Islet precursor cell (in vitro differentiated cells): Measurements from ENCODE around the gene MRPL2.

Experiments used
- DNase-seq: peaks from one replicate; pipeline ENCODE4 v3.0.0-alpha.2; 2018

Gene MRPL2

DNA sequence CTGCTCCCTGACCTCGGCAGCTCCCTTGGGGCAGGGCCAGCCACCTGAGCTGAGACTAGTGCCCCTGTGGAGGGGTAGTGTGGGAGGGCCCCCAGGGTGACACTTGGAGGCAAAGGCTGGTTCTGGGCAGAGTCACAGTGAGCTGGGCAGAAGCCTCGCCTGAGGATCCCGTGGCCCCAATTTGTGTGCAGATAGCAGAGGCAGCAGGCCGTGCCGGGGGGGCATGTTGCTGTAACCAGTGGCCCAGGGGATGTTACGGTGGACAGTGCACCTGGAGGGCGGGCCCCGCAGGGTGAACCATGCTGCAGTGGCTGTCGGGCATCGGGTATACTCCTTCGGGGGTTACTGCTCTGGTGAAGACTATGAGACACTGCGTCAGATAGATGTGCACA lies 42.3 kb downstream of the MRPL2 start:
- no peak for DNase-seq

DNA sequence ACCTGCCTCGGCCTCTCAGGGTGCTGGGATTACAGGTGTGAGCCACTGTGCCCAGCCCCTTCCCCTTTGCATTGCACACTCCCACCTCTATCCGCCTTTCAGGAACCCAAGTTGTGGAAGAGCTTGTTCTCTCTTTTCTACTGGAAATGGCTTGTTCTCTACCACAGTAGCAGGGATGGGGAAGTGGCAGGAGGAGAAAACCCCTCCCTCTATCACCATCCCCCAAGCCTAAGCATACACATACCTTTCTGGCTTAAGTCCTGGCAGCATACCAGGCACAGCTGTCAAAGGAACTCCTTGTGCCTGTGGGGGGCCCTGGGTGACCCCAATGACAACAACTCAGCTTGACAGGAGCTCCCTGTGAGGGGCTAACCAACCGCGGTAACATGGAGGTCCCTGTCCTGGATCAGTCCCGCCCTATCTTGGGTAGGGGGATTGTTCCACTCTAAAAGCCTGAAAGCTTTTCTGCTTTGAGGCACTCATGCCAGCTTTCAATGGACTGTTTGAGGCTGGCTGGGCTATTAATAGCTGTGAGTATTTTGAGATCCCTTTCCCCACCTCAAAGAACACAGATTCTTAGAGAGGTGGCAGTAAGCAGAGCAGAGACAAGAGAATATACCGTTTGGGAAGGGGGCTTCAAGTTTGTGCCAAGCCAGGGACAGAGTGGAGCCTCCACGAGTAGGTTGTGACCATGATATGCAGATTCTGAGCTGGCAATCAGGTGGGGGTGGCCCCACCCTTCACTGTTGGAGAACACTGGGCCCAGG lies 42.9 kb downstream of the MRPL2 start:
- DNase-seq: no peak

DNA sequence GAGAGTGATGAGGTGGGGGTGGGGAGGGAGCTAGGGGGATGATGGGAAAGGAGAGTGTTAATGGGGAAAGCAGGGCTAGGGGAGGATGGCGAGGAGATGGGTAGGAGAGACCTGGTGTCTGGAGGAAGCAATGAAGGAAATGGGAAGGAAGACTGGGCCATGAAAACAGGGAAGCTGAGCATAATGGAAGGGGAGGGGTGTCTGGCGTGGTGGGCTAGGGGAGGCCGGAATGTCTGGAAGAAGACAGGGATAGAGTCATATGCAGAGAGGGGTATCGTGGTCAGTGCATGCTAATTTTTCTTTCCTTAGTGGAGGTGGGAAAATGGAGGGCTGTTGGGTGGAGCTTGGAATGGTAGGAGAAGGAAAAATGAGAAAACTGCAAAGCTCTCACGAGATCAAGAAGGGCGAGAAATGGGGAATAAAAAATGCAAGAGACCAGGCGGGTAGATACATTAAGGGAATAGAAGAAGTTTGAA lies 44.8 kb downstream of the MRPL2 start:
- DNase-seq: no peak

DNA sequence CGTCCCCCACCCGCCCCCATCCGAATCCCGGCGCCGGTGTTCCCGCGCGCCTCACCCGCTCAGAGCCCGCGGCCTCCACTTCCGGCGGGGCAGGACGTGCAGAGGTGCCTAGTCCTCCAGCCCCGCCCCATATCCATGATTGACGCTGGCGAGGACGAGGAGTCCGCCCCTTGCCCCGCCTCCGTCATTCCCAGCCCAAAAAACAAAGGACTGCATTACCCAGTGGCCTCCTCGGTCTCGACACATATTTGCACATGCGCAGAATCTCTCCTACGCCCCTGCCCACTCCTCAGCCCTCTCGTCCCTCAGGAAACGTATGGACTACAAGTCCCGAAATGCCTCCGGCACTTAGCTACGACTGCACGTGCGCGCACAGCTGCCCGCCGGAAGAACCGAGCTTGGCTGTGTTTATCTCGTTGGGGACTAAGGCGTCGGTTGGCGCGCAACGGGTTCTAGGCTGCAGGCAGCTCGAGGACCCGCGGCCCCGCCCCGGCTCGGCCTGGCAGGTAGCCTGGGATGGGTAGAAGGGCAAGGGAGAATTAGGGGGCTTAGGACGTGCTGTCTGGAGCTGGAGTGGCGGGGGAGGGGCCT lies 45.3 kb downstream of the MRPL2 start, which contains the start of the genes KLHDC3 and MEA1:
KLHDC3 (plus strand) TSS at position 407 of the 591 bp plus-strand sequence. CDS start 2,944 bp downstream, outside the sequence.
MEA1 (minus strand) TSS at position 104 of the 591 bp plus-strand sequence. CDS start 133 bp downstream, outside the sequence.
- DNase-seq: peak; percentile 100

DNA sequence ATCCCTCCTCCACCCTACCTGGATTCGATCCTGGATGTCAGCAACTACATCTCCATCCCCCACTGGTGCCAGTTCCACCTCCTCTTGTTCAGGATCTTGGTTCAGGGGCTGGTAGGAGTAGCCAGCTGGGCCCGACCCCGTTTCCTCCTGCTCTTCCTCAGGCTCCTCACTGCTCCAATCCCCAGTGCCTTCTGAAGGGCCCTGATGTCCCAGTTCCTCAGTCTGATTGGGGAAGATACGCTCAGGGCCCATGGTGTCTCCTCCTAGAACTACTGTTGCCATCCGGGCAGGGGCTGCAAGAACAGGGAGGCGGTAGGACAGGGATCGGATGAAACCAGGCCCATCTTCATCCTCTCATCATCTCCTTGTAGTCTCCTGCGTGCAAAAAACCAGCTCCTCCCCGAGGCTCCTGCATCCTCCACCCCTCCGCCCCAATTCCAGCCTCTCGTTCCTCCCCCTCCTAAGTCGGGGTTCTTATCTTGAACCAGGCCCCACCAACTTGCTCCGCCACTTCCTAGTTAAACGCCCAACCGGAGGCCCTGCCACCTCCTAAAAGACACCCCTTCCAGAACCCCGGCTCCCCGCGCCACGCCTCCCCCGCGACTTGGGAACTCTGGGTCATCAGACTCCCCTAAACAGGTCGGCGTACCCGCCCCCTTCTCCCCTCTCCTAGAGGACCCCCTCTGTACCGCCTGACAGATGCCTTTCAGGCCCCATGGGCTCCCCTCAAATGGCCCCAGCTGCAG lies 46.0 kb downstream of the MRPL2 start:
- no peak for DNase-seq

DNA sequence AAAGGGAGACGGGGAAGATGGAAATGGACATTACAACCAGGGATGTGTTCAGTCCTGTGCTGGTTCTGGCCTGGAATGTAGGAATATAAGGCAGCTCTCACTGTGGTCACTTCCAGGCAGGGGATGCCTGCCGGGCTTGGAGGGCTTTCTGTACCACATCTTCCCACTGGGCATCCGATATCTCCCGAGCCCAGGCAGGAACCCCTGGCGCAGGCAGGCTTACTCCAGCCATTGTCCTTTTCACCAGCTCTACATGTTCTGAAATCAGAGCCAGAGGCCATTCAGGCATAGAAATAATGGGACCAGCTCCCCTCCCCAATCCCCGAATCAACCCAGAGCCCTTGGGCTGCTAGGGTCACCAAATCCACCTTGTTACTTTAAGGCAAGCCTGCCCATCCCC lies 46.9 kb downstream of the MRPL2 start:
- DNase-seq: no peak

DNA sequence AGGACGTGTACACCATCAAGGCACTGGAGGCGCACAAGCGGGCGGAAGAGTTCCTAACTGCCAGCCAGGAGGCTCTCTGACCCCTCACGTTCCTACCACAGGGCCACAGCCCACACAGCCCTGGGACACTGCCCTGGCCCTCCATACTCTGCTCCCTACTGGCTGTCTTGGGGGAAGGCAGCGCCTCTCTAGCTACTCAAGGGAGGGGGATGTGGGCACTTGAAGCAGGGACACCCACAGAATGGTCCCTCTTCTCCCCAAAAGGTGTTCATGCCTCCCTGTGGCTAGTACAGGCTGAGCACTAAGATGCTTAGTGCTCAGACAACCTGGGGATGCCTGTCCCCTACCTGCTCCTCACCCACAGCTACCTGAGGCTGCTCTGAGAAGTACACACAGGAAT lies 48.0 kb downstream of the MRPL2 start:
- no peak for DNase-seq

DNA sequence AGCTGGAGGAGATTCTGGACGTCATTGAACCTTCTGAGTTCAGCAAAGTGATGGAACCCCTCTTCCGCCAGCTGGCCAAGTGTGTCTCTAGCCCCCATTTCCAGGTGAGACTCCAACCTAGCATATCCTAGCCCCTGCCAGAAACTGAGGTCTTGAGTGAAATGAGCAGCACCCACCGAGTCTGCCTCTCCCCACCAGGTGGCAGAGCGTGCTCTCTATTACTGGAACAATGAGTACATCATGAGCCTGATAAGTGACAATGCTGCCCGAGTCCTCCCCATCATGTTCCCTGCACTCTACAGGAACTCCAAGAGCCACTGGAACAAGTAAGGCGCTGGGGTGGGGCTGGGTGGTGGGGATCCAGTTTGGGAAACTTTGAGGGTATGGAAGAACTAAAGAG lies 50.1 kb downstream of the MRPL2 start:
- peak; percentile 74 for DNase-seq

DNA sequence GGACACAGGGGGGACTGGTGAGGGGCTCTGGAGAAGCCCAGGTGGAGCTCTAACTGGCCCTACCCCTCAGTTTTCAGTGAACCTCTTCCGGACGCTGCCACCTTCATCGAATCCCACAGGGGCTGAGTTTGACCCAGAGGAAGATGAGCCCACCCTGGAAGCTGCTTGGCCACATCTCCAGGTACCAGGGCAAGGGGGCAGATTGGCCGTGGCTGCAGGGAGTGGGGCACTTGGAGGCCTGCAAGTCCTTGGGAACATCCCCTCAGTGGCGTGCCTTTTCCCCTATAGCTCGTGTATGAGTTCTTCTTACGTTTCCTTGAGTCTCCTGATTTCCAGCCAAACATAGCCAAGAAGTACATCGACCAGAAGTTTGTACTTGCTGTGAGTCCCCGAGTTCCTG lies 52.1 kb downstream of the MRPL2 start:
- no peak for DNase-seq

DNA sequence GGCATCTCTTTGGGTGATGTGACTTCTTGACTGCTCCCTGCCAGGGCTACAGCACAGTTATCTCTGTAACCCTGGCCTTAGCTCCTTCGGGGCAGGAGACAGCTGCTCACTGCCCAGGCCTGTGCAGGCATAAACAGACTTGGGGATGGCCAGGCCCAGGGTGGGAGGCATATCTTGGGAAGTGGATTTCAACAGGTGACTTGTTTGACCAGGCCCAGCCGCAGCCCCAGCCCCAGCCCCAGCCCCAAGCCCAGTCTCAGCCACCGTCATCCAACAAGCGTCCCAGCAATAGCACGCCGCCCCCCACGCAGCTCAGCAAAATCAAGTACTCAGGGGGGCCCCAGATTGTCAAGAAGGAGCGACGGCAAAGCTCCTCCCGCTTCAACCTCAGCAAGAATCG lies 53.0 kb downstream of the MRPL2 start:
- DNase-seq: no peak

DNA sequence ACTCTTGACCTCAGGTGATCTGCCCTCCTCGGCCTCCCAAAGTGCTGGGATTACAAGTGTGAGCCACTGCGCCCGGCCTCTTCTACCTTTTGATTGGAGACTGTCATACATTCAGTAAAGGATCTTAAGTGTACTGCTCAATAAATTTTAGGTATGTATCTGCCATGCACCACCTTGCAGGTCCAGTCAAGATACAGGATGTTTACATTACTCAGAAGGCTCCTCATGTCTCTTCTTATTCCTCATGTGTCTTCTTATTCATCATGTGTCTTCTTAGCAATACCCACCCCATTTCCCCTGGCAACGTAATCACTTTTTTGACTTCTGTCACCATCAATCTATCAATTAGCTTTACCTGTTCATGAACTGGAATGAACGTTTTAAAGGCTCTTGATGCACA lies 53.4 kb downstream of the MRPL2 start:
- no peak for DNase-seq
